DOHH2 (cell line): Measurements from ENCODE around the gene TACR1.

Source experiments
- H3F3A ChIP-seq: fragments of 200-600 bp; sonication (generic), shearing (Covaris generic); 2 replicates; pipeline ENCODE4 v1.6.0; 2016; ENCODE audit warnings: antibody characterized with exemption, mild to moderate bottlenecking; ENCODE audit not compliant: control insufficient read depth, insufficient read depth
- H3K27ac ChIP-seq: fragments of 200-600 bp; sonication (generic); 2 replicates; pipeline ENCODE4 v1.5.1; 2014; ENCODE audit warnings: low read depth, mild to moderate bottlenecking, low read length, moderate library complexity
- H3K27me3 ChIP-seq: fragments of 200-600 bp; sonication (generic); 2 replicates; pipeline ENCODE4 v1.6.1; 2014; ENCODE audit warnings: mild to moderate bottlenecking, low read length, mixed read lengths; ENCODE audit not compliant: control insufficient read depth
- H3K36me3 ChIP-seq: fragments of 200-600 bp; sonication (generic); 2 replicates; pipeline ENCODE4 v1.6.1; 2014; ENCODE audit warnings: mild to moderate bottlenecking, low read length, moderate library complexity, mixed read lengths; ENCODE audit not compliant: control insufficient read depth
- H3K4me1 ChIP-seq: fragments of 200-600 bp; sonication (generic); 2 replicates; pipeline ENCODE4 v1.6.1; 2014; ENCODE audit warnings: mild to moderate bottlenecking, low read length, mixed read lengths; ENCODE audit not compliant: control insufficient read depth
- H3K4me2 ChIP-seq: fragments of 200-600 bp; sonication (generic); 2 replicates; pipeline ENCODE4 v1.6.0; 2014; ENCODE audit warnings: mild to moderate bottlenecking, low read length, moderate library complexity
- H3K4me3 ChIP-seq: fragments of 200-600 bp; sonication (generic); 2 replicates; pipeline ENCODE4 v1.5.1; 2014; ENCODE audit warnings: mild to moderate bottlenecking, low read length, mixed read lengths
- H3K79me2 ChIP-seq: fragments of 200-600 bp; sonication (generic); 2 replicates; pipeline ENCODE4 v1.6.1; 2014; ENCODE audit warnings: mild to moderate bottlenecking, low read length, mixed read lengths; ENCODE audit not compliant: control insufficient read depth
- H3K9me2 ChIP-seq: fragments of 200-600 bp; sonication (generic); replicated peaks from 2 replicates; pipeline ENCODE4 v1.6.1; 2014; ENCODE audit warnings: mild to moderate bottlenecking, low read length, mixed read lengths; ENCODE audit not compliant: control insufficient read depth
- H3K9me3 ChIP-seq: fragments of 200-600 bp; sonication (generic); 2 replicates; pipeline ENCODE4 v1.6.1; 2014; ENCODE audit warnings: antibody characterized with exemption, low read length, mixed read lengths; ENCODE audit not compliant: control insufficient read depth, insufficient read depth
- H4K20me1 ChIP-seq: fragments of 200-600 bp; sonication (generic); 2 replicates; pipeline ENCODE4 v1.6.0; 2014; ENCODE audit warnings: low read depth, mild to moderate bottlenecking, antibody characterized with exemption, low read length, moderate library complexity; ENCODE audit not compliant: control insufficient read depth, insufficient read depth
- EZH2phosphoT487 ChIP-seq: fragments of 200-600 bp; sonication (generic); IDR thresholded peaks from 2 replicates; pipeline ENCODE4 v1.6.1; 2017; ENCODE audit warnings: borderline replicate concordance, mild to moderate bottlenecking, antibody characterized with exemption, low read length, moderate library complexity, mixed read lengths
- TF ChIP-seq, protein P1 (sequence below): fragments of 200-600 bp; sonication (generic); IDR thresholded peaks from one replicate; pipeline ENCODE4 v1.5.1; 2014; ENCODE audit warnings: antibody characterized with exemption, mild to moderate bottlenecking, low read depth, low read length; ENCODE audit not compliant: poor library complexity, severe bottlenecking

The TACR1 gene

GRCh38 chr2:75002007-75002406, 197.3 kb downstream of the TACR1 start:
- Histone ChIP-seq H3K36me3 (no peaks in the 10 kb centered on the region), H3K4me2 (no peak overlapping the region)

DNA sequence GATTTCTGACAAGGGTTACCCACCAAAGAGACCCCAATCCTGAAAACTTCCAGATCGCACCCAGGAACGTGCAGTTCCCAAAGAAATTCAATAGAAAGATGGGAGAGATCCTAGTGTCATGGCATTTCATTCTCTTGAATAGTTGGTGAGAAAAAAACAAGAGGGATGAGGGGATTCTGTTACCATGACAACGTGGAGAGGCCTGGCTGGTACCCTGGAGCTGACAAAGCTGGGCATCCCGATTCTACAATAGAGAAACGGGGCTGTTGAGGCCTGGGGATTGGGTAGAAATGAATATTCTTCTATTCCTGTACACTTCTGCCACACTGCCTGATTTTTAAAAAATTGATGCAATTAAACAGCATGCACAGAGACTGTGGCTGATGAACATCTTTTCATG, 199.9 kb downstream of the TACR1 start:
- H3K4me3 ChIP-seq = no peak overlapping the region
- no peaks in the 10 kb centered on the region for H3K9me2 ChIP-seq
- TF ChIP-seq, protein P1, sequence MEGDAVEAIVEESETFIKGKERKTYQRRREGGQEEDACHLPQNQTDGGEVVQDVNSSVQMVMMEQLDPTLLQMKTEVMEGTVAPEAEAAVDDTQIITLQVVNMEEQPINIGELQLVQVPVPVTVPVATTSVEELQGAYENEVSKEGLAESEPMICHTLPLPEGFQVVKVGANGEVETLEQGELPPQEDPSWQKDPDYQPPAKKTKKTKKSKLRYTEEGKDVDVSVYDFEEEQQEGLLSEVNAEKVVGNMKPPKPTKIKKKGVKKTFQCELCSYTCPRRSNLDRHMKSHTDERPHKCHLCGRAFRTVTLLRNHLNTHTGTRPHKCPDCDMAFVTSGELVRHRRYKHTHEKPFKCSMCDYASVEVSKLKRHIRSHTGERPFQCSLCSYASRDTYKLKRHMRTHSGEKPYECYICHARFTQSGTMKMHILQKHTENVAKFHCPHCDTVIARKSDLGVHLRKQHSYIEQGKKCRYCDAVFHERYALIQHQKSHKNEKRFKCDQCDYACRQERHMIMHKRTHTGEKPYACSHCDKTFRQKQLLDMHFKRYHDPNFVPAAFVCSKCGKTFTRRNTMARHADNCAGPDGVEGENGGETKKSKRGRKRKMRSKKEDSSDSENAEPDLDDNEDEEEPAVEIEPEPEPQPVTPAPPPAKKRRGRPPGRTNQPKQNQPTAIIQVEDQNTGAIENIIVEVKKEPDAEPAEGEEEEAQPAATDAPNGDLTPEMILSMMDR = no peak
- TF ChIP-seq EZH2phosphoT487 = no peak
- H3K27ac ChIP-seq = no peak overlapping the region
- no peak overlapping the region for H3K4me2 ChIP-seq
- no peaks in the 10 kb centered on the region for H3K79me2 ChIP-seq
- H3K27me3 ChIP-seq = no peaks in the 10 kb centered on the region
- H3K4me1 ChIP-seq = no peaks in the 10 kb centered on the region
- H4K20me1 ChIP-seq = no peaks in the 10 kb centered on the region
- H3K36me3 ChIP-seq = no peaks in the 10 kb centered on the region
- H3K9me3 ChIP-seq = no peaks in the 10 kb centered on the region
- H3F3A ChIP-seq = no peaks in the 10 kb centered on the region

More at GRCh38 chr2:75002007-75002406, 197.3 kb downstream of the TACR1 start:
- TF ChIP-seq, protein P1 = no peak
- TF ChIP-seq EZH2phosphoT487 = no peak
- Histone ChIP-seq H3K27ac (no peak overlapping the region), H3K4me1 (no peaks in the 10 kb centered on the region), H3K9me3 (no peaks in the 10 kb centered on the region), H4K20me1 (no peaks in the 10 kb centered on the region), H3K4me3 (no peak overlapping the region), H3K79me2 (no peaks in the 10 kb centered on the region), H3K27me3 (no peaks in the 10 kb centered on the region), H3F3A (no peaks in the 10 kb centered on the region), H3K9me2 (no peaks in the 10 kb centered on the region)
